Activated naive CD8-positive, alpha-beta T cell treated with anti-CD3 and anti-CD28 coated beads, Interleukin-2, amount 50 U/mL, for 16 hours (primary cell): ENCODE measurements around the gene ENDOU.
A peak's percentile ranks its signal among the peaks of the same experiment; 100 is the strongest.

Experiments
- DNase-seq: peaks from one replicate; pipeline ENCODE4 v3.0.0-alpha.2; 2020; ENCODE audit warnings: low read depth, low spot score

ENDOU gene

GRCh38 chr12:47718531-47718930, 6.8 kb downstream of the ENDOU start:
- no peak for DNase-seq

- DNase-seq = no peak
Measured at GRCh38 chr12:47717443-47718193, 7.7 kb downstream of the ENDOU start.

- DNase-seq = no peak
Measured at GRCh38 chr12:47717046-47717442, 8.2 kb downstream of the ENDOU start.

GRCh38 chr12:47715877-47716548, 9.3 kb downstream of the ENDOU start:
- no peak for DNase-seq

- DNase-seq = peak; percentile 57
Measured at GRCh38 chr12:47715393-47715876, 9.9 kb downstream of the ENDOU start.

- DNase-seq = no peak
Measured at GRCh38 chr12:47714826-47715386, 10.4 kb downstream of the ENDOU start.

GRCh38 chr12:47712171-47712570, 13.1 kb downstream of the ENDOU start:
- DNase-seq = no peak

- DNase-seq = no peak
Measured at GRCh38 chr12:47711448-47711847, 13.8 kb downstream of the ENDOU start.

GRCh38 chr12:47710278-47710677, 15.0 kb downstream of the ENDOU start:
- DNase-seq = no peak

- no peak for DNase-seq
Measured at GRCh38 chr12:47709671-47710070, 15.6 kb downstream of the ENDOU start.

- DNase-seq = no peak
Measured at GRCh38 chr12:47709237-47709636, 16.1 kb downstream of the ENDOU start.

GRCh38 chr12:47707905-47708543, 17.3 kb downstream of the ENDOU start:
- DNase-seq = no peak

- DNase-seq = no peak
Measured at GRCh38 chr12:47707355-47707754, 17.9 kb downstream of the ENDOU start.

GRCh38 chr12:47705566-47706425, 19.5 kb downstream of the ENDOU start, which contains the start of gene RPAP3:
RPAP3 (minus strand) TSS chr12:47706030; CDS start chr12:47702840, 3,190 bp downstream.
- DNase-seq = peak; percentile 98

- no peak for DNase-seq
Measured at GRCh38 chr12:47705229-47705565, 20.1 kb downstream of the ENDOU start.

GRCh38 chr12:47704719-47705118, 20.6 kb downstream of the ENDOU start:
- DNase-seq = no peak

GRCh38 chr12:47700263-47700662, 25.0 kb downstream of the ENDOU start:
- no peak for DNase-seq

- no peak for DNase-seq
Measured at GRCh38 chr12:47698631-47699030, 26.7 kb downstream of the ENDOU start.

- no peak for DNase-seq
Measured at GRCh38 chr12:47698055-47698454, 27.2 kb downstream of the ENDOU start.

GRCh38 chr12:47689215-47689614, 36.1 kb downstream of the ENDOU start:
- DNase-seq = no peak

GRCh38 chr12:47687636-47688035, 37.7 kb downstream of the ENDOU start:
- DNase-seq = no peak
